HepG2 (cell line): ENCODE results near the gene PHAX. TPM values are rescaled to one million over a fixed set of nuclear protein-coding genes. Genes with fewer than 3 reads are reported as not detected.

ENCODE experiments used
- ATF7 ChIP-seq, 2 experiments: fragments of 450-650 bp in 1 of 2; sonication (generic) in 1 of 2; formaldehyde crosslinking in 1 of 2; IDR thresholded peaks; 2 replicates each; pipeline versions ENCODE4 v1.4.0 to v1.6.1; 2016 to 2020; ENCODE audit warnings: antibody characterized with exemption in 1 of 2, mild to moderate bottlenecking in 1 of 2, missing genetic modification reagents in 1 of 2
- FOXK1 ChIP-seq: sonication (generic); formaldehyde crosslinking; IDR thresholded peaks from 2 replicates; pipeline ENCODE4 v1.4.0; 2020; ENCODE audit warnings: low read depth, missing genetic modification reagents, borderline replicate concordance
- GATAD2A ChIP-seq: IDR thresholded peaks from 2 replicates; pipeline ENCODE4 v1.6.1; 2016
- IRF2 ChIP-seq: IDR thresholded peaks from 2 replicates; pipeline ENCODE4 v1.6.1; 2018; ENCODE audit warnings: missing genetic modification reagents, missing compliant biosample characterization
- KDM3A ChIP-seq: IDR thresholded peaks from 2 replicates; pipeline ENCODE4 v1.6.1; 2018; ENCODE audit warnings: low read depth, missing compliant biosample characterization
- KLF16 ChIP-seq, 2 experiments: sonication (generic) in 1 of 2; formaldehyde crosslinking in 1 of 2; IDR thresholded peaks; 2 replicates each; pipeline versions ENCODE4 v1.6.1 to v1.8.0; 2016 to 2023; ENCODE audit warnings: missing genetic modification reagents in 2 of 2, missing compliant biosample characterization in 1 of 2
- KMT2A ChIP-seq: sonication (generic); formaldehyde crosslinking; IDR thresholded peaks from 2 replicates; pipeline ENCODE4 v1.4.0; 2020; ENCODE audit warnings: missing genetic modification reagents
- LCORL ChIP-seq, 2 experiments: fragments of 450-650 bp in 1 of 2; sonication (generic) in 1 of 2; formaldehyde crosslinking in 1 of 2; IDR thresholded peaks; 2 replicates each; pipeline versions ENCODE4 v1.5.0 to v1.6.1; 2017 to 2020; ENCODE audit warnings: antibody characterized with exemption in 1 of 2, missing genetic modification reagents in 1 of 2
- MIER3 ChIP-seq: IDR thresholded peaks from 2 replicates; pipeline ENCODE4 v1.6.1; 2016; ENCODE audit warnings: missing compliant biosample characterization, borderline replicate concordance
- NCOA2 ChIP-seq: sonication (generic); formaldehyde crosslinking; IDR thresholded peaks from 2 replicates; pipeline ENCODE4 v1.8.0; 2022; ENCODE audit warnings: inconsistent platforms
- RXRB ChIP-seq: IDR thresholded peaks from 2 replicates; pipeline ENCODE4 v1.6.1; 2016; ENCODE audit warnings: borderline replicate concordance, missing genetic modification reagents, missing compliant biosample characterization
- SMAD3 ChIP-seq: sonication (generic); formaldehyde crosslinking; IDR thresholded peaks from 2 replicates; pipeline ENCODE4 v1.4.0; 2020; ENCODE audit warnings: missing genetic modification reagents
- THRA ChIP-seq: sonication (generic); formaldehyde crosslinking; IDR thresholded peaks from 2 replicates; pipeline ENCODE4 v1.4.0; 2020; ENCODE audit warnings: missing genetic modification reagents, borderline replicate concordance
- XRCC5 ChIP-seq: fragments of 200-400 bp; formaldehyde crosslinking; optimal IDR thresholded peaks from 2 replicates; pipeline ENCODE3; 2017; ENCODE audit warnings: mild to moderate bottlenecking, low read length
- ZNF784 ChIP-seq: sonication (generic); formaldehyde crosslinking; IDR thresholded peaks from 2 replicates; pipeline ENCODE4 v1.5.1; 2020; ENCODE audit warnings: missing genetic modification reagents, mild to moderate bottlenecking, borderline replicate concordance
- polyA plus RNA-seq, 8 experiments: library from polyadenylated mRNA; depleted of rRNA in 3 of 8; stranded (reverse) in 7 of 8; unstranded in 1 of 8; fragments of >200 nt; fragmentation: Illumina TruSeq in 4 of 8; extraction: Trizol in 4 of 8; gene quantifications; 2 replicates each; pipeline versions ENCODE4 v1.2.1 to v1.2.3, GENCODE V29; 2011 to 2016; ENCODE audit warnings: low read depth in 4 of 8, missing spikeins in 1 of 8, mixed read lengths in 1 of 8; ENCODE audit not compliant: insufficient read depth in 1 of 8
- total RNA-seq, 5 experiments: library from RNA; depleted of rRNA; stranded (reverse); fragments of >200 nt; fragmentation: Illumina TruSeq; extraction: Trizol; gene quantifications; 2 replicates each; pipeline ENCODE4 v1.2.3, GENCODE V29; 2016; ENCODE audit warnings: low read depth in 1 of 5
- TF ChIP-seq, protein P1 (sequence below): sonication (generic); formaldehyde crosslinking; IDR thresholded peaks from 2 replicates; pipeline ENCODE4 v1.4.0; 2020; ENCODE audit warnings: missing genetic modification reagents
- TF ChIP-seq, protein P2 (sequence below): sonication (generic); formaldehyde crosslinking; IDR thresholded peaks from 2 replicates; pipeline ENCODE4 v1.4.0; 2020; ENCODE audit warnings: missing genetic modification reagents
- TF ChIP-seq, protein P3 (sequence below): sonication (generic); formaldehyde crosslinking; conservative IDR thresholded peaks from 2 replicates; pipeline ENCODE4 v1.4.0; 2020; ENCODE audit warnings: mild to moderate bottlenecking, missing genetic modification reagents, moderate library complexity

PHAX gene
- total and polyA plus RNA-seq, 2 of the 13 experiments (the other 11 are each of a cell fraction or from before 2014, with no cell fraction given), result 20.0 to 59.7 TPM

DNA sequence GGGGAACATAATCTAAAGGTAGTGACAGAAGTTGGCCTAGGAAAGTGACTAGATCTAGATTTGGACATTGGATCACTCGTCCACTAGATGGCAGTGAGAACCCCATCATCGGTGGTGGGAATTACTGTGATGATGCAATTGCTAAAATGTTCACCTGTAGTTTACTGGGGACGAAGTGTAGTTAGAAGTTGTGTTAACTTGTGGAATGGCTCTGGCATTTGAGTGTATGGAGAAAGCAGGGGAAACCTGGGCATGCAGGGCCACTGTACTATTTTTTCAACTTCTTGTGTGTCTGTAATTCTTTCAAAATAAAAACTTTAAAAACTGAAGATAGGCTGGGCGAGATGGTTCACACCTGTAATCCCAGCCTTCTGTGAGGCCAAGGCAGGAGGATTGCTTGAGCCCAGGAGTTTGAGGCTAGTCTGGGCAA, 75.5 kb downstream of the PHAX start (continued):
- TF ChIP-seq LCORL (IDR thresholded peaks at IDR 0.05) (no peak), LCORL (CRISPR knock-in tag; IDR thresholded peaks at IDR 0.05) (peak; percentile 32; the same call in 1 of the 2 replicates), NCOA2 (0 out of 2 replicates have a peak, but pooled peaks have one; percentile 25), GATAD2A (CRISPR knock-in tag) (peak; percentile 64), ATF7 (IDR thresholded peaks at IDR 0.05) (peak; percentile 76), ATF7 (CRISPR knock-in tag; IDR thresholded peaks at IDR 0.05) (no peak; the same call in 1 of the 2 replicates), XRCC5 (peak; percentile 42), RXRB (peak; percentile 39; the same call in 1 of the 2 replicates), FOXK1 (CRISPR knock-in tag) (peak; percentile 16; the same call in 1 of the 2 replicates), MIER3 (CRISPR knock-in tag) (no peak), KLF16 (CRISPR knock-in tag; IDR thresholded peaks at IDR 0.05) (peak in 1 of 2 experiments; percentile 75; a peak in 2 of 4 replicates), IRF2 (CRISPR knock-in tag) (0 out of 2 replicates have a peak, but pooled peaks have one; percentile 38), SMAD3 (CRISPR knock-in tag) (0 out of 2 replicates have a peak, but pooled peaks have one; percentile 60), ZNF784 (CRISPR knock-in tag) (no peak), KDM3A (CRISPR knock-in tag) (no peak; the same call in 1 of the 2 replicates), KMT2A (CRISPR knock-in tag) (0 out of 2 replicates have a peak, but pooled peaks have one; percentile 30), THRA (CRISPR knock-in tag) (0 out of 2 replicates have a peak, but pooled peaks have one; percentile 32)
- TF ChIP-seq, protein P1, sequence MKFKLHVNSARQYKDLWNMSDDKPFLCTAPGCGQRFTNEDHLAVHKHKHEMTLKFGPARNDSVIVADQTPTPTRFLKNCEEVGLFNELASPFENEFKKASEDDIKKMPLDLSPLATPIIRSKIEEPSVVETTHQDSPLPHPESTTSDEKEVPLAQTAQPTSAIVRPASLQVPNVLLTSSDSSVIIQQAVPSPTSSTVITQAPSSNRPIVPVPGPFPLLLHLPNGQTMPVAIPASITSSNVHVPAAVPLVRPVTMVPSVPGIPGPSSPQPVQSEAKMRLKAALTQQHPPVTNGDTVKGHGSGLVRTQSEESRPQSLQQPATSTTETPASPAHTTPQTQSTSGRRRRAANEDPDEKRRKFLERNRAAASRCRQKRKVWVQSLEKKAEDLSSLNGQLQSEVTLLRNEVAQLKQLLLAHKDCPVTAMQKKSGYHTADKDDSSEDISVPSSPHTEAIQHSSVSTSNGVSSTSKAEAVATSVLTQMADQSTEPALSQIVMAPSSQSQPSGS, result peak; percentile 87
- TF ChIP-seq, protein P2, sequence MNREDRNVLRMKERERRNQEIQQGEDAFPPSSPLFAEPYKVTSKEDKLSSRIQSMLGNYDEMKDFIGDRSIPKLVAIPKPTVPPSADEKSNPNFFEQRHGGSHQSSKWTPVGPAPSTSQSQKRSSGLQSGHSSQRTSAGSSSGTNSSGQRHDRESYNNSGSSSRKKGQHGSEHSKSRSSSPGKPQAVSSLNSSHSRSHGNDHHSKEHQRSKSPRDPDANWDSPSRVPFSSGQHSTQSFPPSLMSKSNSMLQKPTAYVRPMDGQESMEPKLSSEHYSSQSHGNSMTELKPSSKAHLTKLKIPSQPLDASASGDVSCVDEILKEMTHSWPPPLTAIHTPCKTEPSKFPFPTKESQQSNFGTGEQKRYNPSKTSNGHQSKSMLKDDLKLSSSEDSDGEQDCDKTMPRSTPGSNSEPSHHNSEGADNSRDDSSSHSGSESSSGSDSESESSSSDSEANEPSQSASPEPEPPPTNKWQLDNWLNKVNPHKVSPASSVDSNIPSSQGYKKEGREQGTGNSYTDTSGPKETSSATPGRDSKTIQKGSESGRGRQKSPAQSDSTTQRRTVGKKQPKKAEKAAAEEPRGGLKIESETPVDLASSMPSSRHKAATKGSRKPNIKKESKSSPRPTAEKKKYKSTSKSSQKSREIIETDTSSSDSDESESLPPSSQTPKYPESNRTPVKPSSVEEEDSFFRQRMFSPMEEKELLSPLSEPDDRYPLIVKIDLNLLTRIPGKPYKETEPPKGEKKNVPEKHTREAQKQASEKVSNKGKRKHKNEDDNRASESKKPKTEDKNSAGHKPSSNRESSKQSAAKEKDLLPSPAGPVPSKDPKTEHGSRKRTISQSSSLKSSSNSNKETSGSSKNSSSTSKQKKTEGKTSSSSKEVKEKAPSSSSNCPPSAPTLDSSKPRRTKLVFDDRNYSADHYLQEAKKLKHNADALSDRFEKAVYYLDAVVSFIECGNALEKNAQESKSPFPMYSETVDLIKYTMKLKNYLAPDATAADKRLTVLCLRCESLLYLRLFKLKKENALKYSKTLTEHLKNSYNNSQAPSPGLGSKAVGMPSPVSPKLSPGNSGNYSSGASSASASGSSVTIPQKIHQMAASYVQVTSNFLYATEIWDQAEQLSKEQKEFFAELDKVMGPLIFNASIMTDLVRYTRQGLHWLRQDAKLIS (CRISPR knock-in tag), result no peak
- TF ChIP-seq, protein P3, sequence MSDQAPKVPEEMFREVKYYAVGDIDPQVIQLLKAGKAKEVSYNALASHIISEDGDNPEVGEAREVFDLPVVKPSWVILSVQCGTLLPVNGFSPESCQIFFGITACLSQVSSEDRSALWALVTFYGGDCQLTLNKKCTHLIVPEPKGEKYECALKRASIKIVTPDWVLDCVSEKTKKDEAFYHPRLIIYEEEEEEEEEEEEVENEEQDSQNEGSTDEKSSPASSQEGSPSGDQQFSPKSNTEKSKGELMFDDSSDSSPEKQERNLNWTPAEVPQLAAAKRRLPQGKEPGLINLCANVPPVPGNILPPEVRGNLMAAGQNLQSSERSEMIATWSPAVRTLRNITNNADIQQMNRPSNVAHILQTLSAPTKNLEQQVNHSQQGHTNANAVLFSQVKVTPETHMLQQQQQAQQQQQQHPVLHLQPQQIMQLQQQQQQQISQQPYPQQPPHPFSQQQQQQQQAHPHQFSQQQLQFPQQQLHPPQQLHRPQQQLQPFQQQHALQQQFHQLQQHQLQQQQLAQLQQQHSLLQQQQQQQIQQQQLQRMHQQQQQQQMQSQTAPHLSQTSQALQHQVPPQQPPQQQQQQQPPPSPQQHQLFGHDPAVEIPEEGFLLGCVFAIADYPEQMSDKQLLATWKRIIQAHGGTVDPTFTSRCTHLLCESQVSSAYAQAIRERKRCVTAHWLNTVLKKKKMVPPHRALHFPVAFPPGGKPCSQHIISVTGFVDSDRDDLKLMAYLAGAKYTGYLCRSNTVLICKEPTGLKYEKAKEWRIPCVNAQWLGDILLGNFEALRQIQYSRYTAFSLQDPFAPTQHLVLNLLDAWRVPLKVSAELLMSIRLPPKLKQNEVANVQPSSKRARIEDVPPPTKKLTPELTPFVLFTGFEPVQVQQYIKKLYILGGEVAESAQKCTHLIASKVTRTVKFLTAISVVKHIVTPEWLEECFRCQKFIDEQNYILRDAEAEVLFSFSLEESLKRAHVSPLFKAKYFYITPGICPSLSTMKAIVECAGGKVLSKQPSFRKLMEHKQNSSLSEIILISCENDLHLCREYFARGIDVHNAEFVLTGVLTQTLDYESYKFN, result no peak
